GM18505 (cell line): ENCODE results near the gene FGF14.

Source experiments
- ATAC-seq: cut with Tn5 transposase; IDR thresholded peaks from one replicate; pipeline ENCODE4 v1.9.1; 2021; ENCODE audit not compliant: unreplicated experiment
- POLR2A ChIP-seq: IDR thresholded peaks from 4 replicates; pipeline ENCODE4 v1.6.1; 2011; ENCODE audit warnings: borderline replicate concordance; ENCODE audit not compliant: insufficient read depth, insufficient read length; ENCODE audit errors: extremely low read depth

Gene FGF14

GRCh38 chr13:102401766-102402165 lies at the start of gene FGF14:
TSS of gene FGF14 (minus strand) at chr13:102402048.
- TF ChIP-seq POLR2A = no peak
- no peak for ATAC-seq

- ATAC-seq = no peak
- TF ChIP-seq POLR2A = no peak
These were observed 41.4 kb upstream of the FGF14 start for GRCh38 chr13:102443249-102443648.

DNA sequence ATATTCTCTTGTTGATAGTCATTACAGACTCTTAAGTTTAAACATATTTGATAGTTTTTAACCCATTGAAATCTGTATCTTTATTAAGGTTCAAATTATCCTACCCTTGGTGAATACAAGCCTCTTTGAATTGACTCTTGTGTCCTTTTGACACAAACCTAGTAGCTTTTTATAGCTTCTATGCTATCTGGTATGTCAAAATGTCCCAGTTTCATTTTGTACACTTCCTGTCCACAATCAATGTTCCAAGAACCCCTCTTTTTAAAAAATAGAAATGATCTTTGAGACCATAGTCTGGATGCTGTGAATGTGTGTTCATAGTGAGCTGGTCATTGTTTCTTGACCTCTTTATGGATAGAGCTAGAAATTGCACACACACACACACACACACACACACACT lies 39.2 kb upstream of the FGF14 start:
- no peak for TF ChIP-seq POLR2A
- ATAC-seq = no peak

- peak; percentile 46 for ATAC-seq
- no peak for TF ChIP-seq POLR2A
These were observed 38.5 kb upstream of the FGF14 start for GRCh38 chr13:102440259-102440936.

DNA sequence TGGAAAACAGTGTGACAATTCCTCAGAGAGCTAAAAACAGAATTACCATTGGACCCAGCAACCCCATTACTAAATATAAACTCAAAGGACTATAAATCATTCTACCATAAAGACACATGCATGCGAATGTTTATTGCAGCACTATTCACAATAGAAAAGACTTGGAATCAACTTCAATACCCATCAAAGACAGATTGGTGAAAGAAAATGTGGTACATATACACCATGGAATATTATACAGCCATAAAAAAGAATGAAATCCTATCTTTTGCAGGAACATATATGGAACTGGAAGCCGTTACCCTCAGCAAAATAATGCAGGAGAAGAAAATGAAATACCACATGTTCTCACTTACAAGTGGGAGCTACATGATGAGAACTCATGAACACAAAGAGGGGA lies 20.8 kb upstream of the FGF14 start:
- TF ChIP-seq POLR2A = no peak
- no peak for ATAC-seq

GRCh38 chr13:102405499-102406100 lies 3.8 kb upstream of the FGF14 start:
- TF ChIP-seq POLR2A = no peak
- ATAC-seq = no peak

DNA sequence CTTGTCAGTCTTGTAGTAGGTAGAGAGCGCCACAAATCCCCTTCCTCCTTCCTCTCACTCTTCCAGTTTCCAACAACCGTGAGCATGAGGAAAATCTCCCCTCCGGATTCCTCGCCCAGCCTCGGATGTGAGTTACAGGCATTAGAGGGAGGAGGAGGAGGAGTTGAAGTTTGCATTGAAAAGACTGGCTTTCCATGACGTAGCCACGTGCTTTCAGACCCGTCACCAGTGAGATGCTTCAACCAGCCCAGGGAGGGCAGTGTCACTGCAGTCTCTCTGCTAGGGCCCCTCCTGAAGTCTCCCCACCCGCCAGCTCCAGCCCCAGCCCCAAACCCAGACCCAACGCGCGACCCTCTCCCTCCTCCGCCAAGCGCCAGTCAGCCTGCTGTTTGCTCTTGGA lies 442 bp upstream of the FGF14 start:
- TF ChIP-seq POLR2A = no peak
- peak; percentile 42 for ATAC-seq

DNA sequence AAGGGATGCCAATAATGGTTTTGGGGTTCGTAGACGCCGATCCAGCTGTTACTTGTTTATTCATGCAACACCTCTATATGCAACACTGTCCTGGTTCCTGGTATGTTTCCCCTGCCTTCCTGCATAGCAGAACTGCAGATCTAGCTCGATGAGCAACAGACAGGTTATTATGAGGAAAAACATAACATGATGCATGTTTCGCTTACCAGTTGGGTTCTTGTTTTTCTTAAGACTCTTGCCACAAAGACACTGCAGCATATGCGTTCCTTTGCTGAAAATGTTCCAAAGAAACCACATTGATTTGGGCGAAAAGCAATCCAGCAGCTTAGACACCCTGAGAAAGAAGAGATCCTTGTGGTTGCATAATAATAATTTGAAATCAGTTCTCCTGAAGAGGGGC lies 583 bp downstream of the FGF14 start:
- no peak for ATAC-seq
- no peak for TF ChIP-seq POLR2A

DNA sequence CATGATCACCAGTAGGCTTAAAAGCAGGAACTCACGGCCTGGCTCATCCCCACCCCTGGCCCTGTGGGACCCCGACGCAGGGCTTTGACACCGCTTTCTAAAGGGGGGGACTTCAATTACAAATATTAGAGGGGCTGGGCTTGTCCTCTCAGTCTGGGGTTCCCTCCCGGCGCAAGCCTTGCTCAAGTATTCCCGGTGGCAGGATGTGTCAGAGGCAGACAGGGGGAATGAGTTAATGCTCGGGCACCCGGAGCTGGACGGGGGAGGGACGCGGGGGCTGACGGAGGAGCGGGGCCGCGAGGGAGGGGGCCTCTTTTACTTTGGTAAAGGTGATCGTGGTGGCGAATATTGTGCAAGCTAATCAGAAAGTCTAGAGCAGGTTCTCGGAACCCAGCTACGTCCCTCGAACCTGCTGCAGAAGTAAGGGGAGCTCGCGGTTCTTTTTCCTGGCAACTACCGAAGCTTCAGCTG lies 1.1 kb downstream of the FGF14 start:
- no peak for TF ChIP-seq POLR2A
- peak; percentile 2 for ATAC-seq

DNA sequence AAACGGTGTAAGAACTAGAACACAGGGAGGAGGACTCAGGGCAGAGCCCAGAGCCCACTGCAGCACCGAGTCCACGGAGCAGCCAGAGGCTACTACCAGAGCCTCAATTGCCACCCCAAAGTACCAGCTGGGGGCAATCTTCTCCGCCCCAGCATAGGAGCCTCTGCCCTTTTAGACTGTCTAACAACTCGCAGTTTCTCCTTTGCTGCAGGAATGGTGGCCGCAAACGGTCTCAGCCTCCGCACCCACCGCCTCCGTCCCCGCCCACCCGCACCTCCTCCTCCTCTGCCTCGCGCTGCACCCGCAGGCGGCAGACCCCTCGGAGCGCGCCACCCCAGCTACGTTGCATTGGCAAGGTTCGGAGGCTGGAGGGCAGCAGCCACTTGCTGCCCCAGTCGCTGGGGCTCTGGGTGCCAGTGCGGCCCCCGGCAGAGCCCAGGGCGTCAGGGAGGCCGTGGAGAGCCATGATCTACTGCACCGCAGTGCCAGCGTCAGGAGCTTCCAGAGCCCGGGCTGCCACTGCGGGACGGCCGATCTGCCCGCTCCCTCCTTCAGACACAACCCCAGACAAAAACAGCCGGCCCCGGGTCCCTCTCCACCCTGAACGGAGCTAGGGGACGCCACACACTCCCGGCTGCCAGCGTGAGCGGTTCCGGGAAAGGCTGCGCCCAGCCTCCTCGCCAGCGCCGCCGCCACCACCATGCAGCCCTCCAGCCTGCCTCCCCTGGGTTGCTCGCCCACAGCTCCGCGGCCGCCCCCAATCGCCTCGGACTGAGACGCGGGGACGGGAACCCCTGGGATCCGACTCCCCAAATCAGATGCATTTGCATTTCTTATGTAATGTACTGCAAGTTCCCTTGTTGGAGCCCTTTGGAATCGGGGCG lies 1.8 kb downstream of the FGF14 start:
- peak; percentile 47 for ATAC-seq
- TF ChIP-seq POLR2A = no peak

- no peak for ATAC-seq
- no peak for TF ChIP-seq POLR2A
These were observed 5.9 kb downstream of the FGF14 start for GRCh38 chr13:102395939-102396338.

DNA sequence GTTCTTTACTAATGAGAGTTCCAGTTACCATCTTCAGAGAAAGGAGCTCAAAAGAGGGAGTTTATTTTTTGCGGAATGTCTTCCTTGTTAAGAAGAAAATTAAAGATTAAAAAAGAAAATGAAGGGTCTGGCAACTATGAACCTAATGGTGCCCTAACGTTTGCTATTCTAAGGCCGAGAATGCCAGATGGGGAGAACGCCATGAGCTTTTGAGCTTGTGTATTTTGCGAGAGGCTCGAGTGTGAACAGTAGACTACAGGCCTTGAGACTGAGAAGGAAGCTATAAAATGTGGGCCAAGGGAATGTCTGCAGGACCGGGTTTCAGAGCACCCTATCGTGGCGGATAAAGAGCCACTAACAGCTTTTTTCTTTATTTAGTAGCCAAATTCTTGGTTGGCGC lies 6.7 kb downstream of the FGF14 start:
- no peak for ATAC-seq
- TF ChIP-seq POLR2A = no peak

DNA sequence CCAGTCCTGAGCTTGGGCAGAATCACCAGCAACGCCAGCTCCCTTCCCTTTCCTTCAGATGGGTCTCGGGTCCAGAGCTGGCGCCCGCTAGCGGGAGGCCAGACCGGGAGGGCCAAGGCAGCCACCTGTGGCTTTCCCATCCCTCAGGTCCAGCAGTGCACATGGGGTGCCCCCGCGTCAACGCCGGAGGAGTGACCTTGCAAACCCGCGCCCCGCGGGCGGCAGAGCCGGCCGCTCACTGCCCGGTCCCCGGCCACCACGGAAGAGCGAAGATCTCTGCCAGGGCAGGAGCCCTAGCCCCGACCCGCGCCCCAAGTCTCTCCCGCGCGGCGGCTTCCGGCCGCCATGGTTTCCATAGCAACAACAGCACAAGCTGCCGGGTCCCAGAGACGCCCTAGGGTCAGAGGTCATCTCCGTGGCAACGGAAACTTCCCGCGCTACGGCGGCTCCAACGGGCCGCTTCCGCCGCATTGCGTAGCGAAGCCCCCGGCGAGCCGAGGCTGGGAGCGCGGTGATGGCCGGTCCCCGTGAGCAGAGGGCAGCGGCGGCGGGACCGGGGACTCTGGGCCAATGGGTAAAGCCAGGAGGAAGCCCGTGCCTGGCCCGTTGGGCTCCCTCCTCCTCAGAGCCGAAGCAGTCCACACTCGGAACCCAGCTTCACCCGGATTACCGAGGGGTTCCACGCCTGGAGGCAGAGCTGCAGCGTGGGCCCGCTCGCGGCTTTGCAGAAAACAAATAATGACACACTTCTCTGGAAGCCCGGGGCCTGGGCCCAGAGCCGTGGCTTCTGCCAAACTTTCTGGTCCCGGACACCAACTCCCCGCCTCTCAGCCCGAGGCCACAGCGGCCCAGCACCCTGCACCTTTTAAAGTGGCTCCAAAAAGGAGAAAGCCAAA lies 7.4 kb downstream of the FGF14 start:
- peak; percentile 29 for TF ChIP-seq POLR2A
- ATAC-seq = peak; percentile 96
